RWPE2 (cell line): ENCODE data around the gene FAM204A.

ENCODE experiments used
- ATAC-seq: fragments of 200-7000 bp; cut with Tn5 transposase; 3 replicates; pipeline ENCODE4 v1.9.1; 2021; ENCODE audit warnings: low read depth
- DNase-seq: peaks from one replicate; pipeline ENCODE4 v3.0.0-alpha.2; 2020; ENCODE audit warnings: low spot score
- H3K27ac ChIP-seq: fragments of 450-650 bp; 2 replicates; pipeline ENCODE4 v1.5.1; 2017; ENCODE audit warnings: mild to moderate bottlenecking; ENCODE audit not compliant: poor library complexity, severe bottlenecking
- H3K27me3 ChIP-seq: fragments of 250-450 bp; sonication (Bioruptor Pico); 2 replicates; pipeline ENCODE4 v1.5.1; 2021; ENCODE audit warnings: mild to moderate bottlenecking, moderate library complexity; ENCODE audit not compliant: insufficient read depth, poor library complexity, severe bottlenecking
- H3K36me3 ChIP-seq: fragments of 250-450 bp; sonication (Bioruptor Pico); 2 replicates; pipeline ENCODE4 v1.5.1; 2020; ENCODE audit warnings: low read depth, mild to moderate bottlenecking, moderate library complexity
- H3K4me1 ChIP-seq: fragments of 250-450 bp; sonication (Bioruptor Pico); 2 replicates; pipeline ENCODE4 v1.5.1; 2021; ENCODE audit warnings: mild to moderate bottlenecking, moderate library complexity; ENCODE audit not compliant: insufficient read depth, poor library complexity, severe bottlenecking
- H3K4me3 ChIP-seq: fragments of 250-450 bp; sonication (Bioruptor Pico); 2 replicates; pipeline ENCODE4 v1.5.1; 2021; ENCODE audit warnings: mild to moderate bottlenecking, moderate library complexity; ENCODE audit not compliant: severe bottlenecking
- H3K9me3 ChIP-seq: fragments of 250-450 bp; sonication (Bioruptor Pico); 2 replicates; pipeline ENCODE4 v1.5.1; 2021; ENCODE audit warnings: mild to moderate bottlenecking, moderate library complexity; ENCODE audit not compliant: severe bottlenecking
- CTCF ChIP-seq: fragments of 450-650 bp; IDR thresholded peaks from one replicate; pipeline ENCODE4 v1.5.1; 2017; ENCODE audit warnings: mild to moderate bottlenecking, moderate library complexity; ENCODE audit not compliant: poor library complexity, severe bottlenecking

Gene FAM204A

GRCh38 chr10:118370499-118370898, 28.4 kb upstream of the FAM204A start:
- DNase-seq = no peak
- H3K4me3 ChIP-seq = no peak overlapping the region
- TF ChIP-seq CTCF = no peak
- H3K4me1 ChIP-seq = peaks cover 5% of the 10 kb centered on the region
- H3K27ac ChIP-seq = no peak overlapping the region
- H3K36me3 ChIP-seq = no peaks in the 10 kb centered on the region
- H3K9me3 ChIP-seq = no peaks in the 10 kb centered on the region
- H3K27me3 ChIP-seq = no peaks in the 10 kb centered on the region
- ATAC-seq = no peak

GRCh38 chr10:118369641-118370205, 27.6 kb upstream of the FAM204A start:
- H3K4me3 ChIP-seq = no peak overlapping the region
- H3K27ac ChIP-seq = no peak overlapping the region
- no peaks in the 10 kb centered on the region for H3K36me3 ChIP-seq
- no peak for DNase-seq
- no peaks in the 10 kb centered on the region for H3K27me3 ChIP-seq
- H3K4me1 ChIP-seq = peaks cover 5% of the 10 kb centered on the region
- H3K9me3 ChIP-seq = no peaks in the 10 kb centered on the region
- peak; percentile 67 for ATAC-seq
- TF ChIP-seq CTCF = no peak

GRCh38 chr10:118365702-118366101, 23.6 kb upstream of the FAM204A start:
- H3K9me3 ChIP-seq = no peaks in the 10 kb centered on the region
- TF ChIP-seq CTCF = no peak
- H3K27ac ChIP-seq = no peak overlapping the region
- H3K27me3 ChIP-seq = no peaks in the 10 kb centered on the region
- H3K4me3 ChIP-seq = no peak overlapping the region
- H3K4me1 ChIP-seq = peaks cover 5% of the 10 kb centered on the region
- H3K36me3 ChIP-seq = no peaks in the 10 kb centered on the region
- no peak for DNase-seq
- ATAC-seq = no peak

GRCh38 chr10:118362103-118362502, 20.0 kb upstream of the FAM204A start:
- ATAC-seq (peak; percentile 25; the same call in 1 of the 3 replicates), DNase-seq (no peak)
- Histone ChIP-seq H3K4me1 (no peaks in the 10 kb centered on the region), H3K36me3 (no peaks in the 10 kb centered on the region), H3K4me3 (no peak overlapping the region), H3K27ac (no peak overlapping the region), H3K27me3 (no peaks in the 10 kb centered on the region), H3K9me3 (no peaks in the 10 kb centered on the region)
- no peak for TF ChIP-seq CTCF

- Histone ChIP-seq H3K27me3 (peaks cover 5% of the 10 kb centered on the region), H3K4me3 (no peak overlapping the region), H3K36me3 (no peaks in the 10 kb centered on the region), H3K4me1 (no peaks in the 10 kb centered on the region), H3K27ac (no peak overlapping the region), H3K9me3 (no peaks in the 10 kb centered on the region)
- no peak for TF ChIP-seq CTCF
- no peak for DNase-seq
- ATAC-seq = no peak
These were observed 16.2 kb upstream of the FAM204A start for GRCh38 chr10:118358327-118358726.
